Transverse colon (tissue), 4 donors: Measurements from ENCODE around the gene MID2.

Experiments
- EP300 ChIP-seq: sonication (generic); formaldehyde crosslinking; IDR thresholded peaks from one replicate; pipeline ENCODE4 v1.6.1; 2017; ENCODE audit warnings: antibody characterized with exemption, low read depth
- POLR2A ChIP-seq: fragments of 450-650 bp; IDR thresholded peaks from one replicate; pipeline ENCODE4 v1.6.1; 2016; ENCODE audit warnings: antibody characterized with exemption, mild to moderate bottlenecking, moderate library complexity
- POLR2AphosphoS5 ChIP-seq, 3 donors: sonication (generic); formaldehyde crosslinking; IDR thresholded peaks; one replicate each; pipeline ENCODE4 v1.6.1; 2016; ENCODE audit warnings: antibody characterized with exemption in 3 of 3
- TF ChIP-seq, protein P1 (sequence below), 5 experiments: fragments of 200-600 bp in 3 of 5; fragments of 450-650 bp in 2 of 5; sonication (generic) in 3 of 5; IDR thresholded peaks; 1 replicate in 2 of 5; 2 replicates in 3 of 5; pipeline ENCODE4 v1.5.1; 2016 to 2017; ENCODE audit warnings: antibody characterized with exemption in 5 of 5, inconsistent platforms in 3 of 5, mild to moderate bottlenecking in 2 of 5, moderate library complexity in 1 of 5

DNA sequence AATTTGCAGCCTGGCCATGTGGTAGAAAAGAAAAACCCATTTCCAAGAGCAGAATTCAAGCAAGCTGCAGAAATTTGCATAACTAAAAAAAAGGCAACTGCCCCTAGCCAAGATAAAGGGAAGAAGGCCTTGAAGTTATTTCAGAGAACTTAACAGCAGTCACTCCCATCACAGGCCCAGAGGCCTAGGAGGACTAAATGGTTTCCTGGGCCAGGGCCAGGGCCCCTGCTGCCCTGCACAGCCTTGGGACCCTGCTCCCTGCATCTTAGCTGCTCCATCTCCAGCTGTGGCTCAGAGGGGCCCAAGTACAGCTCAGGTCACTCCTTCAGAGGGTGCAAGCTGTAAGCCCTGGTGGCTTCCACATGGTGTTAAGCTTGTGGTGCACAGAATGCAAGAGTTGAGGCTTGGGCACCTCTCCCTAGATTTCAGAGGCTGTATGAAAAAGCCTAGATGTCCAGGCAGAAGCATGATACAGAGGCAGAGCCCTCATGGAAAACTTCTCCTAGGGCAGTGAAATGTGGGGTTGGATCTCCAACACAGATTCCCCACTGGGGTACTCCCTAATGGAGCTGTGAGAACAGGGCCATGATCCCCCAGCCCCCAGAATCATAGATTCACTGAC, 6.7 kb upstream of the MID2 start:
- TF ChIP-seq, protein P1, sequence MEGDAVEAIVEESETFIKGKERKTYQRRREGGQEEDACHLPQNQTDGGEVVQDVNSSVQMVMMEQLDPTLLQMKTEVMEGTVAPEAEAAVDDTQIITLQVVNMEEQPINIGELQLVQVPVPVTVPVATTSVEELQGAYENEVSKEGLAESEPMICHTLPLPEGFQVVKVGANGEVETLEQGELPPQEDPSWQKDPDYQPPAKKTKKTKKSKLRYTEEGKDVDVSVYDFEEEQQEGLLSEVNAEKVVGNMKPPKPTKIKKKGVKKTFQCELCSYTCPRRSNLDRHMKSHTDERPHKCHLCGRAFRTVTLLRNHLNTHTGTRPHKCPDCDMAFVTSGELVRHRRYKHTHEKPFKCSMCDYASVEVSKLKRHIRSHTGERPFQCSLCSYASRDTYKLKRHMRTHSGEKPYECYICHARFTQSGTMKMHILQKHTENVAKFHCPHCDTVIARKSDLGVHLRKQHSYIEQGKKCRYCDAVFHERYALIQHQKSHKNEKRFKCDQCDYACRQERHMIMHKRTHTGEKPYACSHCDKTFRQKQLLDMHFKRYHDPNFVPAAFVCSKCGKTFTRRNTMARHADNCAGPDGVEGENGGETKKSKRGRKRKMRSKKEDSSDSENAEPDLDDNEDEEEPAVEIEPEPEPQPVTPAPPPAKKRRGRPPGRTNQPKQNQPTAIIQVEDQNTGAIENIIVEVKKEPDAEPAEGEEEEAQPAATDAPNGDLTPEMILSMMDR (IDR thresholded peaks at IDR 0.05): no peak
- TF ChIP-seq EP300 (no peak), POLR2A (no peak), POLR2AphosphoS5 (IDR thresholded peaks at IDR 0.05) (no peak)
